ENCODE results near the gene RHPN2. TPM values are rescaled to one million over a fixed set of nuclear protein-coding genes. Genes with fewer than 3 reads are reported as not detected.
"Not testable (repeated sequence)": the region's sequence is repeated elsewhere in the genome, so short reads cannot be mapped to it uniquely, and the experiment has no call there.

Gene RHPN2
- total RNA-seq, 1 donor from 2014 or later = 33.9 TPM

- Mint-ChIP-seq H3K36me3 (ENCODE audit: insufficient read depth) (peaks cover 21% of the 10 kb centered on the region), H3K27ac (no peak overlapping the region), H3K4me3 (ENCODE audit: low read depth) (no peak overlapping the region), H3K4me1 (ENCODE audit: low read depth) (peaks cover 13% of the 10 kb centered on the region), H3K9me3 (ENCODE audit: low read depth) (no peaks in the 10 kb centered on the region), H3K27me3 (no peaks in the 10 kb centered on the region)
- no peak for TF ChIP-seq CTCF (IDR thresholded peaks at IDR 0.05; ENCODE audit: unreplicated experiment)
- DNase-seq (ENCODE audit: low spot score, unreplicated experiment) = no peak
Measured at GRCh38 chr19:33035461-33035860, 29.2 kb downstream of the RHPN2 start.

- H3K27me3 Mint-ChIP-seq = no peaks in the 10 kb centered on the region
- no peak overlapping the region for H3K4me3 Mint-ChIP-seq (ENCODE audit: low read depth)
- peaks cover 4% of the 10 kb centered on the region for H3K9me3 Mint-ChIP-seq (ENCODE audit: low read depth)
- H3K27ac Mint-ChIP-seq = peak overlapping the region; percentile 29
- H3K4me1 Mint-ChIP-seq (ENCODE audit: low read depth) = peaks cover 2% of the 10 kb centered on the region
- DNase-seq (ENCODE audit: low spot score, unreplicated experiment) = no peak
- no peak for TF ChIP-seq CTCF (IDR thresholded peaks at IDR 0.05; ENCODE audit: unreplicated experiment)
- H3K36me3 Mint-ChIP-seq (ENCODE audit: insufficient read depth) = peaks cover 29% of the 10 kb centered on the region
Measured at GRCh38 chr19:33032218-33032781, 32.4 kb downstream of the RHPN2 start.

- H3K4me3 Mint-ChIP-seq (ENCODE audit: low read depth) = no peak overlapping the region
- H3K27ac Mint-ChIP-seq = no peak overlapping the region
- no peak for TF ChIP-seq CTCF (IDR thresholded peaks at IDR 0.05; ENCODE audit: unreplicated experiment)
- peaks cover 18% of the 10 kb centered on the region for H3K4me1 Mint-ChIP-seq (ENCODE audit: low read depth)
- no peak for DNase-seq (ENCODE audit: low spot score, unreplicated experiment)
- H3K27me3 Mint-ChIP-seq = no peaks in the 10 kb centered on the region
- H3K36me3 Mint-ChIP-seq (ENCODE audit: insufficient read depth) = peaks cover 31% of the 10 kb centered on the region
- peaks cover 4% of the 10 kb centered on the region for H3K9me3 Mint-ChIP-seq (ENCODE audit: low read depth)
Measured at GRCh38 chr19:33029746-33030303, 34.9 kb downstream of the RHPN2 start.

GRCh38 chr19:33026602-33027001, 38.1 kb downstream of the RHPN2 start:
- H3K9me3 Mint-ChIP-seq (ENCODE audit: low read depth); H3K27me3 Mint-ChIP-seq; H3K27ac Mint-ChIP-seq; DNase-seq (ENCODE audit: low spot score, unreplicated experiment); H3K4me3 Mint-ChIP-seq (ENCODE audit: low read depth): not testable (repeated sequence)
- Mint-ChIP-seq H3K4me1 (ENCODE audit: low read depth) (peaks cover 24% of the 10 kb centered on the region), H3K36me3 (ENCODE audit: insufficient read depth) (peaks cover 32% of the 10 kb centered on the region)

GRCh38 chr19:33025468-33026238, 39.0 kb downstream of the RHPN2 start:
- Mint-ChIP-seq H3K36me3 (ENCODE audit: insufficient read depth) (peaks cover 31% of the 10 kb centered on the region), H3K4me1 (ENCODE audit: low read depth) (peaks cover 24% of the 10 kb centered on the region), H3K27ac (peak overlapping the region; percentile 81)
- H3K9me3 Mint-ChIP-seq (ENCODE audit: low read depth); DNase-seq (ENCODE audit: low spot score, unreplicated experiment); H3K27me3 Mint-ChIP-seq; H3K4me3 Mint-ChIP-seq (ENCODE audit: low read depth): not testable (repeated sequence)

- Mint-ChIP-seq H3K27ac (no peak overlapping the region), H3K36me3 (ENCODE audit: insufficient read depth) (peaks cover 25% of the 10 kb centered on the region), H3K9me3 (ENCODE audit: low read depth) (peaks cover 4% of the 10 kb centered on the region), H3K4me1 (ENCODE audit: low read depth) (peaks cover 24% of the 10 kb centered on the region), H3K27me3 (no peaks in the 10 kb centered on the region), H3K4me3 (ENCODE audit: low read depth) (no peak overlapping the region)
- TF ChIP-seq CTCF (IDR thresholded peaks at IDR 0.05; ENCODE audit: unreplicated experiment) = no peak
- DNase-seq (ENCODE audit: low spot score, unreplicated experiment) = no peak
Measured at GRCh38 chr19:33024398-33024797, 40.3 kb downstream of the RHPN2 start.
